IMR-90 (cell line): Measurements from ENCODE around the gene RTBDN. TPM values are rescaled to one million over a fixed set of nuclear protein-coding genes. Genes with fewer than 3 reads are reported as not detected.

Experiments used
- ATAC-seq: fragments of 200-7000 bp; cut with Tn5 transposase; 2 replicates; pipeline ENCODE4 v1.9.1; 2020; ENCODE audit warnings: low read depth, mild to moderate bottlenecking, moderate library complexity
- BruUV-seq: library from RNA; stranded (reverse); fragments of 400-500 nt; replicated peaks from 2 replicates; lab custom pipeline; 2021; lab: Mats Ljungman, UMichigan
- CTCF ChIA-PET: fragments of 300-600 bp; formaldehyde crosslinking; extraction: SDS; loops from one replicate; lab custom pipeline; 2021; ENCODE audit warnings: antibody characterized with exemption; lab: Yijun Ruan, JAX
- POLR2A ChIA-PET: fragments of 300-600 bp; sonication (Branson Sonifier 250); formaldehyde crosslinking; loops from one replicate; lab custom pipeline; 2022; ENCODE audit warnings: antibody characterized with exemption; ENCODE audit not compliant: unreplicated experiment; lab: Charles Lee
- DNase-seq: peaks from one replicate; pipeline ENCODE4 v3.0.0; 2013
- H2AFZ ChIP-seq: replicated peaks from 2 replicates; pipeline ENCODE3; 2013; ENCODE audit warnings: low read length, mild to moderate bottlenecking; ENCODE audit not compliant: poor library complexity
- H2AK5ac ChIP-seq: 2 replicates; pipeline ENCODE4 v1.6.1; 2013; ENCODE audit warnings: low read depth, low read length, inconsistent platforms
- H2AK9ac ChIP-seq: replicated peaks from 2 replicates; pipeline ENCODE3; 2013; ENCODE audit warnings: mild to moderate bottlenecking, low read depth, low read length, moderate library complexity; ENCODE audit not compliant: poor library complexity
- H2BK120ac ChIP-seq: 2 replicates; pipeline ENCODE4 v1.6.1; 2013; ENCODE audit warnings: low read depth, low read length, inconsistent platforms
- H2BK15ac ChIP-seq: 3 replicates; pipeline ENCODE4 v1.6.1; 2013; ENCODE audit warnings: low read depth, low read length, inconsistent platforms
- H2BK20ac ChIP-seq: 2 replicates; pipeline ENCODE4 v1.6.1; 2013; ENCODE audit warnings: low read depth, mild to moderate bottlenecking, inconsistent platforms, low read length, moderate library complexity
- H2BK5ac ChIP-seq: 2 replicates; pipeline ENCODE4 v1.6.1; 2013; ENCODE audit warnings: mild to moderate bottlenecking, low read depth, low read length, inconsistent platforms; ENCODE audit not compliant: poor library complexity, severe bottlenecking
- H3K14ac ChIP-seq: replicated peaks from 2 replicates; pipeline ENCODE4 v1.6.1; 2013; ENCODE audit warnings: low read depth, low read length, inconsistent platforms
- H3K18ac ChIP-seq: 2 replicates; pipeline ENCODE4 v1.6.1; 2013; ENCODE audit warnings: low read depth, low read length, control low read depth
- H3K23ac ChIP-seq: 2 replicates; pipeline ENCODE4 v1.6.1; 2013; ENCODE audit warnings: low read depth, low read length, inconsistent platforms
- H3K27ac ChIP-seq: 2 replicates; pipeline ENCODE4 v1.5.1; 2013; ENCODE audit warnings: mild to moderate bottlenecking, control low read depth, low read length; ENCODE audit not compliant: insufficient read depth
- H3K27me3 ChIP-seq: 2 replicates; pipeline ENCODE4 v1.6.1; 2013; ENCODE audit warnings: low read length; ENCODE audit not compliant: control insufficient read depth, insufficient read depth
- H3K36me3 ChIP-seq: 2 replicates; pipeline ENCODE4 v1.6.1; 2013; ENCODE audit warnings: low read length, mixed read lengths; ENCODE audit not compliant: control insufficient read depth, insufficient read depth
- H3K4ac ChIP-seq: 2 replicates; pipeline ENCODE4 v1.6.1; 2013; ENCODE audit warnings: low read depth, low read length, inconsistent platforms
- H3K4me1 ChIP-seq: 2 replicates; pipeline ENCODE4 v1.6.1; 2013; ENCODE audit warnings: low read length, mixed read lengths; ENCODE audit not compliant: control insufficient read depth, insufficient read depth
- H3K4me2 ChIP-seq: 2 replicates; pipeline ENCODE4 v1.6.1; 2013; ENCODE audit warnings: low read depth, mild to moderate bottlenecking, control low read depth, low read length, moderate library complexity
- H3K4me3 ChIP-seq: 2 replicates; pipeline ENCODE4 v1.5.1; 2013; ENCODE audit warnings: low read depth, mild to moderate bottlenecking, control low read depth, low read length, moderate library complexity; ENCODE audit not compliant: insufficient read depth
- H3K56ac ChIP-seq: 2 replicates; pipeline ENCODE4 v1.6.1; 2013; ENCODE audit warnings: low read length, inconsistent platforms; ENCODE audit not compliant: insufficient read depth; ENCODE audit errors: extremely low read depth
- H3K79me1 ChIP-seq, 2 experiments: 2 replicates each; pipeline ENCODE4 v1.6.1; 2013; ENCODE audit warnings: low read length in 2 of 2, inconsistent platforms in 1 of 2, low read depth in 1 of 2
- H3K9ac ChIP-seq: 2 replicates; pipeline ENCODE4 v1.6.1; 2013; ENCODE audit warnings: low read depth, low read length, control low read depth
- H3K9me1 ChIP-seq: 2 replicates; pipeline ENCODE4 v1.6.1; 2013; ENCODE audit warnings: low read length, inconsistent platforms; ENCODE audit not compliant: insufficient read depth
- H3K9me3 ChIP-seq: 2 replicates; pipeline ENCODE4 v1.6.1; 2013; ENCODE audit warnings: low read length; ENCODE audit not compliant: control insufficient read depth, insufficient read depth
- H4K20me1 ChIP-seq: 2 replicates; pipeline ENCODE4 v1.6.1; 2013; ENCODE audit warnings: low read length, inconsistent platforms; ENCODE audit not compliant: insufficient read depth
- H4K5ac ChIP-seq: 2 replicates; pipeline ENCODE4 v1.6.1; 2013; ENCODE audit warnings: mild to moderate bottlenecking, low read depth, low read length, control low read depth
- H4K8ac ChIP-seq, 2 experiments: 2 replicates each; pipeline ENCODE4 v1.6.1; 2013; ENCODE audit warnings: low read depth in 2 of 2, low read length in 2 of 2, control low read depth in 1 of 2, inconsistent platforms in 1 of 2
- H4K91ac ChIP-seq: 2 replicates; pipeline ENCODE4 v1.6.1; 2013; ENCODE audit warnings: low read depth, low read length, inconsistent platforms; ENCODE audit not compliant: insufficient read depth
- BHLHE40 ChIP-seq: fragments of 150-350 bp; IDR thresholded peaks from 2 replicates; pipeline ENCODE4 v1.6.1; 2016; ENCODE audit warnings: mild to moderate bottlenecking, low read depth, low read length
- CEBPB ChIP-seq: IDR thresholded peaks from 2 replicates; pipeline ENCODE4 v1.6.1; 2012; ENCODE audit warnings: low read depth, low read length, improper control_type of control experiment
- CHD1 ChIP-seq: IDR thresholded peaks from 2 replicates; pipeline ENCODE4 v1.6.1; 2012; ENCODE audit warnings: low read depth, low read length, improper control_type of control experiment
- ELK1 ChIP-seq: fragments of 150-350 bp; IDR thresholded peaks from 2 replicates; pipeline ENCODE4 v1.6.1; 2016; ENCODE audit warnings: low read depth, mild to moderate bottlenecking, low read length, moderate library complexity, borderline replicate concordance
- FOS ChIP-seq: fragments of 150-350 bp; IDR thresholded peaks from 2 replicates; pipeline ENCODE4 v1.6.1; 2016; ENCODE audit warnings: low read depth, low read length
- MAZ ChIP-seq: IDR thresholded peaks from 2 replicates; pipeline ENCODE4 v1.6.1; 2012; ENCODE audit warnings: low read depth, mild to moderate bottlenecking, low read length, improper control_type of control experiment, moderate library complexity, borderline replicate concordance
- MXI1 ChIP-seq: IDR thresholded peaks from 2 replicates; pipeline ENCODE4 v1.6.1; 2012; ENCODE audit warnings: low read depth, mild to moderate bottlenecking, low read length, moderate library complexity, borderline replicate concordance
- NFE2L2 ChIP-seq: fragments of 150-350 bp; IDR thresholded peaks from 2 replicates; pipeline ENCODE4 v1.6.1; 2016; ENCODE audit warnings: low read depth, mild to moderate bottlenecking, low read length
- RAD21 ChIP-seq: IDR thresholded peaks from 2 replicates; pipeline ENCODE4 v1.6.1; 2012; ENCODE audit warnings: low read length, improper control_type of control experiment
- RCOR1 ChIP-seq: IDR thresholded peaks from 2 replicates; pipeline ENCODE4 v1.6.1; 2012; ENCODE audit warnings: mild to moderate bottlenecking, low read length, improper control_type of control experiment; ENCODE audit not compliant: insufficient replicate concordance
- RFX5 ChIP-seq: IDR thresholded peaks from 2 replicates; pipeline ENCODE4 v1.8.0; 2012; ENCODE audit warnings: low read depth, mild to moderate bottlenecking, low read length, moderate library complexity
- SMC3 ChIP-seq: fragments of 150-350 bp; IDR thresholded peaks from 2 replicates; pipeline ENCODE4 v1.6.1; 2016; ENCODE audit warnings: low read depth, mild to moderate bottlenecking, antibody characterized with exemption, low read length, moderate library complexity
- WGBS, 2 experiments: methylation state at CpG; one replicate each; pipeline versions ENCODE4 v1.1.5 to v1.1.7; 2013; ENCODE audit warnings: missing lambda C conversion rate in 2 of 2; ENCODE audit not compliant: insufficient read length in 1 of 2; ENCODE audit errors: extremely low coverage in 2 of 2; 5-methylcytosine and 5-hydroxymethylcytosine counted together
- dilution Hi-C: fragments of 300-500 bp; cut with HindIII; formaldehyde crosslinking; loops from one replicate; pipeline ENCODE4 v1.14.3; 2018; ENCODE audit warnings: low sequenced_read_pairs; ENCODE audit not compliant: unreplicated experiment
- in situ Hi-C: fragments of 300-500 bp; cut with MboI; formaldehyde crosslinking; loops from 3 replicates; pipeline ENCODE4 v1.14.3; 2019; ENCODE audit warnings: low sequenced_read_pairs, inconsistent platforms, mixed read lengths
- intact Hi-C: fragments of 100-400 bp; cut with micrococcal nuclease; formaldehyde crosslinking; loops from 2 replicates; pipeline ENCODE4 v1.10.0; 2022
- polyA plus RNA-seq, 3 experiments: library from polyadenylated mRNA; depleted of rRNA; stranded (reverse); fragments of >200 nt; gene quantifications; 2 replicates each; pipeline ENCODE4 v1.2.3, GENCODE V29; 2012; ENCODE audit warnings: low replicate concordance in 1 of 3
- total RNA-seq: library from RNA; depleted of rRNA; stranded (reverse); fragments of >200 nt; gene quantifications from 2 replicates; pipeline ENCODE4 v1.2.3, GENCODE V29; 2012
- TF ChIP-seq, protein P1 (sequence below): conservative IDR thresholded peaks from 2 replicates; pipeline ENCODE4 v1.5.1; 2012; ENCODE audit warnings: mild to moderate bottlenecking, low read depth, low read length, improper control_type of control experiment
- TF ChIP-seq, protein P2 (sequence below): fragments of 150-350 bp; IDR thresholded peaks from 2 replicates; pipeline ENCODE4 v1.6.1; 2017; ENCODE audit warnings: mild to moderate bottlenecking, antibody characterized with exemption, low read length, low read depth

RTBDN gene
- total and polyA plus RNA-seq, 2 of the 4 experiments (the other 2 are of a cell fraction) = 0.07 TPM; not detected in 1

GRCh38 chr19:12838886-12839756 lies 4.7 kb upstream of the RTBDN start:
- intact Hi-C loops (no loop called here), in situ Hi-C loops (loop anchor here (5.0 kb wide), 1 partner anchor 67 kb away; no protein-coding TSS in a partner anchor), dilution Hi-C loops (no loop called here)
- Histone ChIP-seq H3K4me2 (no peak overlapping the region), H3K23ac (peak overlapping the region; percentile 5; the same call in 1 of the 2 replicates), H4K91ac (no peak overlapping the region), H4K8ac (no peak overlapping the region), H3K18ac (no peak overlapping the region), H3K9me3 (no peaks in the 10 kb centered on the region; the same call in 1 of the 2 replicates), H2AK5ac (no peak overlapping the region), H2BK120ac (no peak overlapping the region), H2AFZ (no peak overlapping the region), H3K36me3 (no peaks in the 10 kb centered on the region), H4K20me1 (peaks cover 11% of the 10 kb centered on the region), H2BK15ac (no peak overlapping the region), H3K14ac (no peak overlapping the region), H3K4me3 (no peak overlapping the region), H3K27ac (no peak overlapping the region), H2BK5ac (no peak overlapping the region), H3K27me3 (peaks cover 65% of the 10 kb centered on the region), H2AK9ac (no peak overlapping the region), H3K56ac (no peak overlapping the region), H3K9me1 (peaks cover 8% of the 10 kb centered on the region; the same call in 1 of the 2 replicates), H3K79me1 (no peaks in the 10 kb centered on the region), H2BK20ac (no peak overlapping the region), H3K9ac (no peak overlapping the region), H4K5ac (no peak overlapping the region), H3K4ac (no peak overlapping the region), H3K4me1 (peaks cover 4% of the 10 kb centered on the region; the same call in 1 of the 2 replicates)
- no CpG with 5 or more reads among the region's 21 CpGs for WGBS, 2 experiments
- no peak for ATAC-seq
- no TSS peak for BruUV-seq
- POLR2A ChIA-PET = no interaction called here
- CTCF ChIA-PET = interaction anchor here (0.6 kb wide), 1 partner anchor 82 kb away, joined by 4 read pairs; no protein-coding TSS in a partner anchor
- DNase-seq = no peak
- TF ChIP-seq RAD21 (no peak), NFE2L2 (no peak), MAZ (no peak), CHD1 (no peak), MXI1 (no peak), RCOR1 (no peak), BHLHE40 (no peak), FOS (no peak), ELK1 (no peak), RFX5 (no peak), CEBPB (no peak), SMC3 (no peak)
- TF ChIP-seq, protein P1, sequence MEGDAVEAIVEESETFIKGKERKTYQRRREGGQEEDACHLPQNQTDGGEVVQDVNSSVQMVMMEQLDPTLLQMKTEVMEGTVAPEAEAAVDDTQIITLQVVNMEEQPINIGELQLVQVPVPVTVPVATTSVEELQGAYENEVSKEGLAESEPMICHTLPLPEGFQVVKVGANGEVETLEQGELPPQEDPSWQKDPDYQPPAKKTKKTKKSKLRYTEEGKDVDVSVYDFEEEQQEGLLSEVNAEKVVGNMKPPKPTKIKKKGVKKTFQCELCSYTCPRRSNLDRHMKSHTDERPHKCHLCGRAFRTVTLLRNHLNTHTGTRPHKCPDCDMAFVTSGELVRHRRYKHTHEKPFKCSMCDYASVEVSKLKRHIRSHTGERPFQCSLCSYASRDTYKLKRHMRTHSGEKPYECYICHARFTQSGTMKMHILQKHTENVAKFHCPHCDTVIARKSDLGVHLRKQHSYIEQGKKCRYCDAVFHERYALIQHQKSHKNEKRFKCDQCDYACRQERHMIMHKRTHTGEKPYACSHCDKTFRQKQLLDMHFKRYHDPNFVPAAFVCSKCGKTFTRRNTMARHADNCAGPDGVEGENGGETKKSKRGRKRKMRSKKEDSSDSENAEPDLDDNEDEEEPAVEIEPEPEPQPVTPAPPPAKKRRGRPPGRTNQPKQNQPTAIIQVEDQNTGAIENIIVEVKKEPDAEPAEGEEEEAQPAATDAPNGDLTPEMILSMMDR = no peak
- TF ChIP-seq, protein P2, sequence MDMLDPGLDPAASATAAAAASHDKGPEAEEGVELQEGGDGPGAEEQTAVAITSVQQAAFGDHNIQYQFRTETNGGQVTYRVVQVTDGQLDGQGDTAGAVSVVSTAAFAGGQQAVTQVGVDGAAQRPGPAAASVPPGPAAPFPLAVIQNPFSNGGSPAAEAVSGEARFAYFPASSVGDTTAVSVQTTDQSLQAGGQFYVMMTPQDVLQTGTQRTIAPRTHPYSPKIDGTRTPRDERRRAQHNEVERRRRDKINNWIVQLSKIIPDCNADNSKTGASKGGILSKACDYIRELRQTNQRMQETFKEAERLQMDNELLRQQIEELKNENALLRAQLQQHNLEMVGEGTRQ = no peak
